Activated CD8-positive, alpha-beta T cell treated with anti-CD3 and anti-CD28 coated beads for 36 hours (primary cell): ENCODE data around the gene CYFIP1. TPM values are rescaled to one million over a fixed set of nuclear protein-coding genes. Genes with fewer than 3 reads are reported as not detected.

Source experiments
- ATAC-seq: fragments of 200-7000 bp; cut with Tn5 transposase; one replicate; pipeline ENCODE4 v1.10.0; 2021; ENCODE audit warnings: mild to moderate bottlenecking, moderate library complexity
- CTCF ChIA-PET: fragments of 350-600 bp; sonication (Branson Sonifier 250); formaldehyde crosslinking; loops from one replicate; lab custom pipeline; 2021; ENCODE audit warnings: antibody characterized with exemption; lab: Charles Lee
- POLR2A ChIA-PET: fragments of 350-600 bp; sonication (Branson Sonifier 250); formaldehyde crosslinking; loops from one replicate; lab custom pipeline; 2021; ENCODE audit warnings: antibody characterized with exemption; lab: Charles Lee
- DNase-seq: peaks from one replicate; pipeline ENCODE4 v3.0.0-alpha.2; 2020
- H3K27ac Mint-ChIP-seq: one replicate; pipeline ENCODE4 v1.8.0; 2021; ENCODE audit warnings: mild to moderate bottlenecking, mixed read lengths
- H3K27me3 Mint-ChIP-seq: one replicate; pipeline ENCODE4 v1.8.0; 2021; ENCODE audit warnings: mixed read lengths
- H3K36me3 Mint-ChIP-seq: one replicate; pipeline ENCODE4 v1.8.0; 2021; ENCODE audit warnings: low read depth, mixed read lengths
- H3K4me1 Mint-ChIP-seq: one replicate; pipeline ENCODE4 v1.8.0; 2021; ENCODE audit warnings: low read depth, mixed read lengths
- H3K4me3 Mint-ChIP-seq: one replicate; pipeline ENCODE4 v1.8.0; 2021; ENCODE audit warnings: mild to moderate bottlenecking, moderate library complexity, mixed read lengths
- H3K9me3 Mint-ChIP-seq: one replicate; pipeline ENCODE4 v1.8.0; 2021; ENCODE audit warnings: mixed read lengths
- intact Hi-C: fragments of 100-400 bp; cut with micrococcal nuclease; formaldehyde crosslinking; loops from one replicate; pipeline ENCODE4 v1.10.0; 2022
- total RNA-seq, 2 experiments: library from RNA; stranded (reverse); gene quantifications; one replicate each; pipeline ENCODE4 v1.2.3, GENCODE V29; 2021
- TF ChIP-seq, protein P1 (sequence below): fragments of 200-600 bp; IDR thresholded peaks from one replicate; pipeline ENCODE4 v1.8.0; 2022; ENCODE audit warnings: antibody characterized with exemption, mild to moderate bottlenecking

The CYFIP1 gene
- total RNA-seq, 2 experiments from 2014 or later = 10.4 to 11.6 TPM

DNA sequence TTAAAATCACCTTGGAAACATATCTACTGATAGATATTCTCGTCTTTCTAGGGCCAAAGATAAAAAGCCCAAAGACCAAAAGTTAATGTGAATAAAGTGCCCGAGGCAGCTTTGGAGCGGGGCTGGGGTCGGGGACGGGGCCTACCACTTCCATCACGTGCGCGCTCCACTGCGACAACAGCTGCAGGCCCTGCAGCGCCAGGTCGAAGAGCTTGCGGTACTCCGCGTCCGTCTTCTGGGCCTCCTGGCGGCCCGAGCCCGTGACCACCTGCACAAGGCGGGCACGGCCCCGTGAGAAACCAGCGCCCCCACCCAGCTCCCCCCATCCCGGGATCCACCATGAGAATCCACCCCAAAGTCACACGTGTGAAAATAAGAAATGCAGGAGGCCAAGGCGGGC lies 52.4 kb downstream of the CYFIP1 start:
- no peaks in the 10 kb centered on the region for H3K27me3 Mint-ChIP-seq
- POLR2A ChIA-PET = no interaction called here
- CTCF ChIA-PET = no interaction called here
- TF ChIP-seq, protein P1, sequence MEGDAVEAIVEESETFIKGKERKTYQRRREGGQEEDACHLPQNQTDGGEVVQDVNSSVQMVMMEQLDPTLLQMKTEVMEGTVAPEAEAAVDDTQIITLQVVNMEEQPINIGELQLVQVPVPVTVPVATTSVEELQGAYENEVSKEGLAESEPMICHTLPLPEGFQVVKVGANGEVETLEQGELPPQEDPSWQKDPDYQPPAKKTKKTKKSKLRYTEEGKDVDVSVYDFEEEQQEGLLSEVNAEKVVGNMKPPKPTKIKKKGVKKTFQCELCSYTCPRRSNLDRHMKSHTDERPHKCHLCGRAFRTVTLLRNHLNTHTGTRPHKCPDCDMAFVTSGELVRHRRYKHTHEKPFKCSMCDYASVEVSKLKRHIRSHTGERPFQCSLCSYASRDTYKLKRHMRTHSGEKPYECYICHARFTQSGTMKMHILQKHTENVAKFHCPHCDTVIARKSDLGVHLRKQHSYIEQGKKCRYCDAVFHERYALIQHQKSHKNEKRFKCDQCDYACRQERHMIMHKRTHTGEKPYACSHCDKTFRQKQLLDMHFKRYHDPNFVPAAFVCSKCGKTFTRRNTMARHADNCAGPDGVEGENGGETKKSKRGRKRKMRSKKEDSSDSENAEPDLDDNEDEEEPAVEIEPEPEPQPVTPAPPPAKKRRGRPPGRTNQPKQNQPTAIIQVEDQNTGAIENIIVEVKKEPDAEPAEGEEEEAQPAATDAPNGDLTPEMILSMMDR = no peak
- no peaks in the 10 kb centered on the region for H3K4me1 Mint-ChIP-seq
- ATAC-seq (no peak), DNase-seq (no peak)
- H3K9me3 Mint-ChIP-seq = no peaks in the 10 kb centered on the region
- intact Hi-C loops = no loop called here
- H3K27ac Mint-ChIP-seq = no peak overlapping the region
- no peak overlapping the region for H3K4me3 Mint-ChIP-seq
- H3K36me3 Mint-ChIP-seq = no peaks in the 10 kb centered on the region

DNA sequence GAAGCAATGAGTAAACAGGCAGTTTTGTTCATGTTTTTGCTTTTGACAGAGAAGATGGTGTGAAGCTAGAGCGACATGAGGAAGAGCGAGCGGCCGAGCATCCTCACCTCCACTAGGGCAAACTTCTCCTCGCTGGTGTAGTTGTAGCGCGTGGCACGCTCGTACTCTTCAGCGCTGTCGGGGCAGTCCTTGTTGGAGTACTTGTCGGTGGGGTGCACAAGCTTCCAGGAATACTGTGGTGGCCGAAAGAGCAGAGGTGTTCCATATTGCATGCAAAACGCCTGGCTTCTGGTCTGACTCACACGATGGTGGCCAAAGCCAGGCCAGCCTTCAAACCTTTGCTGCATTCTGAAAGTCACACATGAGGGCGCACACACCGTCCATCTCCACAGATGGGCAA lies 54.3 kb downstream of the CYFIP1 start:
- DNase-seq = no peak
- Mint-ChIP-seq H3K4me1 (no peaks in the 10 kb centered on the region), H3K9me3 (no peaks in the 10 kb centered on the region), H3K27ac (no peak overlapping the region), H3K27me3 (no peaks in the 10 kb centered on the region), H3K4me3 (no peak overlapping the region), H3K36me3 (no peaks in the 10 kb centered on the region)
- ChIA-PET CTCF (no interaction called here), POLR2A (no interaction called here)
- no peak for ATAC-seq
- TF ChIP-seq, protein P1 = no peak
- intact Hi-C loops = no loop called here

DNA sequence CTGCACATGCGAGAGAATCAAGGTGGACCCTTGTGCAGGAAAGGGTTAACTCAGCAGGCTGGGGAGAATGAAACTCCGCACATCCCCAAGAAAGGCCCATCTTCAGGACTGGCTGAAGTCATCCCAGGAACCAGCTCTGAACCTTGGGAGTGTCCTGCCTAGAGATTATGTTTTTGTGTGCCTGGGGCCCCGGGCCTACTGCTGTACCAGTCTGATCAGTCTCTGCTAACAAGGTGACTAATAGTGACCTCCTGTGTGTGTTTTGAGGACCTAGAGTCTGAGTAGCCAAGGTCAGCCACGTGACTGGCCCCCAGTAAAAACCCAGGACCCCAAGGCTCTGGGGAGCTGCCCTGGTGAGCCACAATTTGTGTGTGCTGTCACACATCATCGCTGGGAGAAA lies 58.2 kb downstream of the CYFIP1 start:
- no peaks in the 10 kb centered on the region for H3K9me3 Mint-ChIP-seq
- DNase-seq = no peak
- no peaks in the 10 kb centered on the region for H3K36me3 Mint-ChIP-seq
- no peaks in the 10 kb centered on the region for H3K4me1 Mint-ChIP-seq
- H3K27me3 Mint-ChIP-seq = no peaks in the 10 kb centered on the region
- no peak overlapping the region for H3K4me3 Mint-ChIP-seq
- no peak overlapping the region for H3K27ac Mint-ChIP-seq
- TF ChIP-seq, protein P1 = no peak
- intact Hi-C loops = no loop called here
- no peak for ATAC-seq
- POLR2A ChIA-PET = no interaction called here
- CTCF ChIA-PET = no interaction called here

DNA sequence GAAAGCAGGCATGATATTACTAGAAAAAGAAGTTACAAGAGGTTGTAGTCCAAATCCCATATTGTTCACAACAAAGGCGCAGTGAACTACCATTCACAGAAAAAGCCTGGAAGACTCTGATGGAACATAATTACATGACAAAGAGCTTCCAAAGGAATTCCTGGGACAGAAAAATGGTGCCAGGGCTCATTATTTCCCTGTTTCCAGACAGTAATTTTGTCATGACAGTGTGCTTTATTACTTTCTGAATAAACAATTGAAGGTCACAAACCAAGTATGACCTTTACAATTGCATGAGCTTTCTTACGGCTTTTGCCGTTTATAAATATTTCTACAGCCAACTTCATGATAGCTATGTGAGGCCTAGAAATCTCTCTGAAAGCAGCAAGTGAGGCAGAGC lies 61.0 kb downstream of the CYFIP1 start:
- intact Hi-C loops = no loop called here
- CTCF ChIA-PET = interaction anchor here (1.2 kb wide), 1 partner anchor 11 kb away, joined by 6 read pairs; no protein-coding TSS in a partner anchor
- POLR2A ChIA-PET = no interaction called here
- no peak for DNase-seq
- Mint-ChIP-seq H3K9me3 (no peaks in the 10 kb centered on the region), H3K27ac (no peak overlapping the region), H3K4me3 (no peak overlapping the region), H3K27me3 (no peaks in the 10 kb centered on the region), H3K36me3 (no peaks in the 10 kb centered on the region), H3K4me1 (no peaks in the 10 kb centered on the region)
- TF ChIP-seq, protein P1 = no peak
- ATAC-seq = no peak

DNA sequence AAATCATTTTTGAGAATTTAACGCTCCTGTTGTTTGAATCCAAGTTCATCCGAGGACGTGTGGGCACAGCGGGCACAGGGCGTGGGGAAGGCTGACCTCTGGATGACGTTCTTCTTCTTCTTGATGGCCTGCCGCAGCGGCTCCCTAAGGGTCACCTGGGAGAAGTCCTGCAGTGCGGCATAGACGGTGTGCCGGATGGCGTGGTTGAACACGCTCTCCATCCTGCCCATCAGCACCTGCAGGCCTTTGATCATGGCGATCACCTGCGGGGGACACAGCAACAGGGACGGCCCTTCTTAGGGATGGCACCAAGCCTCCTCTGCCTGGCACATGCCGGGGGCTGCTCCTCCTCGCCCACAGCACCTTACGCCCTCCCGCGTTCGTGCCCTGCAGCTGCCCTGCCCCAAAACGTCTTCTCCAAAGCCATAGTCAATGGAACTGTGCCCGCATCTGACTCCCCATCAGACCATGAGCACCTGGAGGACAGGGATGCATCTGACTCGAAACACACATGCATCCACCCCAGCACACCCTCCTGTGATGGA lies 61.5 kb downstream of the CYFIP1 start:
- Mint-ChIP-seq H3K4me3 (no peak overlapping the region), H3K27me3 (no peaks in the 10 kb centered on the region), H3K27ac (no peak overlapping the region), H3K4me1 (no peaks in the 10 kb centered on the region), H3K9me3 (no peaks in the 10 kb centered on the region), H3K36me3 (no peaks in the 10 kb centered on the region)
- DNase-seq (no peak), ATAC-seq (no peak)
- ChIA-PET POLR2A (no interaction called here), CTCF (no interaction called here)
- TF ChIP-seq, protein P1 = no peak
- intact Hi-C loops = no loop called here
